B cell (primary cell): ENCODE results near the gene SCN4A. TPM values are rescaled to one million over a fixed set of nuclear protein-coding genes. Genes with fewer than 3 reads are reported as not detected.

Experiments used
- ATAC-seq: fragments of 200-7000 bp; cut with Tn5 transposase; one replicate; pipeline ENCODE4 v1.10.0; 2021; ENCODE audit warnings: low read depth, mild to moderate bottlenecking, moderate number of reproducible peaks, moderate library complexity
- CTCF ChIA-PET: fragments of 350-600 bp; sonication (Branson Sonifier 250); formaldehyde crosslinking; loops from one replicate; lab custom pipeline; 2021; ENCODE audit warnings: antibody characterized with exemption, inconsistent platforms; lab: Charles Lee
- POLR2A ChIA-PET: fragments of 350-600 bp; sonication (Branson Sonifier 250); formaldehyde crosslinking; loops from one replicate; lab custom pipeline; 2021; ENCODE audit warnings: antibody characterized with exemption; lab: Charles Lee
- DNase-seq: peaks from one replicate; pipeline ENCODE4 v3.0.0; 2013
- H2AFZ ChIP-seq: 2 replicates; pipeline ENCODE4 v1.6.1; 2012; ENCODE audit warnings: mild to moderate bottlenecking, low read depth, low read length; ENCODE audit not compliant: insufficient read depth, poor library complexity, severe bottlenecking
- H3K27ac ChIP-seq, 2 donors: 1 replicate in 1 of 2; 2 replicates in 1 of 2; pipeline ENCODE4 v1.5.1; 2012 to 2013; ENCODE audit warnings: low read length in 2 of 2, mild to moderate bottlenecking in 2 of 2, moderate library complexity in 1 of 2
- H3K27me3 ChIP-seq, 4 experiments: fragments of 200-600 bp in 1 of 4; sonication (generic) in 1 of 4; replicated peaks in 1 of 4; 1 replicate in 2 of 4; 2 replicates in 2 of 4; pipeline versions ENCODE4 v1.6.1 to v1.7.0; 2013 to 2016; ENCODE audit warnings: low read length in 3 of 4, mild to moderate bottlenecking in 2 of 4, mixed read lengths in 1 of 4, moderate library complexity in 1 of 4; ENCODE audit not compliant: insufficient read depth in 4 of 4, control insufficient read depth in 3 of 4; ENCODE audit errors: control extremely low read depth in 1 of 4
- H3K36me3 ChIP-seq, 2 experiments: replicated peaks in 1 of 2; 1 replicate in 1 of 2; 2 replicates in 1 of 2; pipeline versions ENCODE4 v1.6.1 to v1.7.1; 2013; ENCODE audit warnings: low read length in 1 of 2; ENCODE audit not compliant: insufficient read depth in 2 of 2, control insufficient read depth in 1 of 2; ENCODE audit errors: control extremely low read depth in 1 of 2, extremely low read depth in 1 of 2
- H3K4me1 ChIP-seq, 2 donors: fragments of 200-600 bp in 1 of 2; sonication (generic) in 1 of 2; 1 replicate in 1 of 2; 2 replicates in 1 of 2; pipeline versions ENCODE4 v1.5.1 to v1.6.1; 2013 to 2017; ENCODE audit warnings: low read length in 2 of 2; ENCODE audit not compliant: control insufficient read depth in 2 of 2, insufficient read depth in 2 of 2
- H3K4me2 ChIP-seq: replicated peaks from 2 replicates; pipeline ENCODE3; 2012; ENCODE audit warnings: mild to moderate bottlenecking, low read depth, low read length; ENCODE audit not compliant: poor library complexity, severe bottlenecking
- H3K4me3 ChIP-seq, 5 experiments: fragments of 200-600 bp in 1 of 5; sonication (generic) in 1 of 5; 1 replicate in 3 of 5; 2 replicates in 2 of 5; pipeline versions ENCODE4 v1.5.1 to v1.7.0; 2011 to 2016; ENCODE audit warnings: low read length in 4 of 5, mild to moderate bottlenecking in 4 of 5, low read depth in 2 of 5, control low read depth in 1 of 5, moderate library complexity in 1 of 5; ENCODE audit not compliant: insufficient read depth in 1 of 5; ENCODE audit errors: control extremely low read depth in 1 of 5, extremely low read depth in 1 of 5
- H3K79me2 ChIP-seq: fragments of 200-600 bp; sonication (generic); one replicate; pipeline ENCODE4 v1.6.0; 2016; ENCODE audit warnings: low read length; ENCODE audit not compliant: control insufficient read depth, insufficient read depth
- H3K9ac ChIP-seq: fragments of 200-600 bp; sonication (generic); 2 replicates; pipeline ENCODE4 v1.6.1; 2017; ENCODE audit warnings: mild to moderate bottlenecking, low read length, moderate library complexity
- H3K9me3 ChIP-seq, 3 donors: one replicate each; pipeline versions ENCODE4 v1.6.1 to v1.7.1; 2013; ENCODE audit warnings: low read length in 2 of 3; ENCODE audit not compliant: control insufficient read depth in 2 of 3, insufficient read depth in 1 of 3; ENCODE audit errors: control extremely low read depth in 1 of 3
- H4K20me1 ChIP-seq: 2 replicates; pipeline ENCODE4 v1.6.0; 2012; ENCODE audit warnings: mild to moderate bottlenecking, low read length; ENCODE audit not compliant: insufficient read depth, control insufficient read depth, poor library complexity, severe bottlenecking
- H3K27ac Mint-ChIP-seq: one replicate; pipeline ENCODE4 v1.8.0; 2021; ENCODE audit warnings: mixed read lengths
- H3K27me3 Mint-ChIP-seq: one replicate; pipeline ENCODE4 v1.8.0; 2021; ENCODE audit warnings: mixed read lengths
- H3K4me1 Mint-ChIP-seq: one replicate; pipeline ENCODE4 v1.8.0; 2021; ENCODE audit warnings: mixed read lengths
- H3K4me3 Mint-ChIP-seq: one replicate; pipeline ENCODE4 v1.8.0; 2021; ENCODE audit warnings: mixed read lengths
- H3K9me3 Mint-ChIP-seq: one replicate; pipeline ENCODE4 v1.8.0; 2022; ENCODE audit warnings: mixed read lengths; ENCODE audit not compliant: insufficient read depth
- EZH2 ChIP-seq: IDR thresholded peaks from 2 replicates; pipeline ENCODE4 v1.6.1; 2012; ENCODE audit warnings: borderline replicate concordance, low read depth, mild to moderate bottlenecking, moderate library complexity, low read length; ENCODE audit not compliant: insufficient read depth, poor library complexity, severe bottlenecking
- WGBS: methylation state at CpG from one replicate; pipeline ENCODE4 v1.1.5; 2013; ENCODE audit warnings: missing lambda C conversion rate; ENCODE audit not compliant: insufficient coverage; 5-methylcytosine and 5-hydroxymethylcytosine counted together
- intact Hi-C: fragments of 100-400 bp; cut with micrococcal nuclease; formaldehyde crosslinking; loops from one replicate; pipeline ENCODE4 v1.10.0; 2022
- polyA plus RNA-seq: library from polyadenylated mRNA; depleted of rRNA; stranded (reverse); fragments of >200 nt; gene quantifications from 2 replicates; pipeline ENCODE4 v1.2.3, GENCODE V29; 2012
- total RNA-seq, 2 donors: library from RNA; stranded (reverse); fragments of 120-200 nt in 1 of 2; gene quantifications; 1 replicate in 1 of 2; 2 replicates in 1 of 2; pipeline versions ENCODE4 v1.2.3 to v1.2.4, GENCODE V29; 2013 to 2022
- TF ChIP-seq, protein P1 (sequence below): fragments of 200-600 bp; IDR thresholded peaks from one replicate; pipeline ENCODE4 v1.8.0; 2022; ENCODE audit warnings: antibody characterized with exemption, mild to moderate bottlenecking

The SCN4A gene
- total and polyA plus RNA-seq, 2 donors (not counting 1 experiment from before 2014, with no cell fraction given) = 1.1 to 1.4 TPM

DNA sequence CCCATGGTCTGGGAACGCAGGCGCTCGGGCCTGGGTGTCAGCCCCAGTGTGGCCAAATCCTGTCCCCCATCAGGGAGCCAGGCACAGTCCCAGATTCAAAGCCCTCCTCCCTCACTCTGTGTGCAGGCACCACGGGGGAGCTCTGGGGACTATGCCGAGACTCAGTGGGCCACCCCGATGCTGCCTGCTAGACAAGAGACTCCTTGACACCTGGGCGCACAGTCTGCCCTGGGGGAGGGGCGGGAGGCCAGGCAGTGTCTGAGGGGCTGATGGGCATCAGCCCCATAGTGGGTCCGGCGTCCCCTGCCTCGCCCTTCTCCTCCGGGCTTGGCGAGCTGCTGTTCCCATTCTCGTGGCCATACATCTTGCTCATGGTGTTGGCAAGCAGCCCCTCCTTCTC, 32.1 kb downstream of the SCN4A start:
- H3K9ac ChIP-seq = no peak overlapping the region
- H3K79me2 ChIP-seq = peaks cover 24% of the 10 kb centered on the region
- H3K4me2 ChIP-seq = no peak overlapping the region
- H3K4me3 ChIP-seq = no peak overlapping the region
- peaks cover 36 to 55% of the 10 kb centered on the region in 2 donors for H3K4me1 ChIP-seq
- WGBS = 94% methylated on average over 14 of the region's 14 CpGs
- ChIA-PET POLR2A (interaction anchor here (1.1 to 2.3 kb wide), 3 partner anchors 9 to 21 kb away, joined by 4 to 12 read pairs (median 7); partner anchors contain the start of gene CD79B), CTCF (interaction anchor here (1.4 to 3.9 kb wide), 4 partner anchors 8 to 85 kb away, joined by 4 to 27 read pairs (median 7); partner anchors contain the start of gene CD79B)
- intact Hi-C loops = no loop called here
- H3K9me3 ChIP-seq = peaks cover 0 to 21% (median 6%) of the 10 kb centered on the region in 3 donors
- H3K27ac ChIP-seq = no peak overlapping the region
- H3K27ac Mint-ChIP-seq = peak overlapping the region; percentile 46
- H3K4me1 Mint-ChIP-seq = peaks cover 62% of the 10 kb centered on the region
- DNase-seq (no peak), ATAC-seq (no peak)
- H3K9me3 Mint-ChIP-seq = no peaks in the 10 kb centered on the region
- no peaks in the 10 kb centered on the region for H3K27me3 ChIP-seq
- no peaks in the 10 kb centered on the region for H3K36me3 ChIP-seq
- H3K4me3 Mint-ChIP-seq = no peak overlapping the region
- no peaks in the 10 kb centered on the region for H3K27me3 Mint-ChIP-seq
- no peak overlapping the region for H2AFZ ChIP-seq
- H4K20me1 ChIP-seq = no peaks in the 10 kb centered on the region
- TF ChIP-seq EZH2 = no peak
- TF ChIP-seq, protein P1, sequence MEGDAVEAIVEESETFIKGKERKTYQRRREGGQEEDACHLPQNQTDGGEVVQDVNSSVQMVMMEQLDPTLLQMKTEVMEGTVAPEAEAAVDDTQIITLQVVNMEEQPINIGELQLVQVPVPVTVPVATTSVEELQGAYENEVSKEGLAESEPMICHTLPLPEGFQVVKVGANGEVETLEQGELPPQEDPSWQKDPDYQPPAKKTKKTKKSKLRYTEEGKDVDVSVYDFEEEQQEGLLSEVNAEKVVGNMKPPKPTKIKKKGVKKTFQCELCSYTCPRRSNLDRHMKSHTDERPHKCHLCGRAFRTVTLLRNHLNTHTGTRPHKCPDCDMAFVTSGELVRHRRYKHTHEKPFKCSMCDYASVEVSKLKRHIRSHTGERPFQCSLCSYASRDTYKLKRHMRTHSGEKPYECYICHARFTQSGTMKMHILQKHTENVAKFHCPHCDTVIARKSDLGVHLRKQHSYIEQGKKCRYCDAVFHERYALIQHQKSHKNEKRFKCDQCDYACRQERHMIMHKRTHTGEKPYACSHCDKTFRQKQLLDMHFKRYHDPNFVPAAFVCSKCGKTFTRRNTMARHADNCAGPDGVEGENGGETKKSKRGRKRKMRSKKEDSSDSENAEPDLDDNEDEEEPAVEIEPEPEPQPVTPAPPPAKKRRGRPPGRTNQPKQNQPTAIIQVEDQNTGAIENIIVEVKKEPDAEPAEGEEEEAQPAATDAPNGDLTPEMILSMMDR = no peak

DNA sequence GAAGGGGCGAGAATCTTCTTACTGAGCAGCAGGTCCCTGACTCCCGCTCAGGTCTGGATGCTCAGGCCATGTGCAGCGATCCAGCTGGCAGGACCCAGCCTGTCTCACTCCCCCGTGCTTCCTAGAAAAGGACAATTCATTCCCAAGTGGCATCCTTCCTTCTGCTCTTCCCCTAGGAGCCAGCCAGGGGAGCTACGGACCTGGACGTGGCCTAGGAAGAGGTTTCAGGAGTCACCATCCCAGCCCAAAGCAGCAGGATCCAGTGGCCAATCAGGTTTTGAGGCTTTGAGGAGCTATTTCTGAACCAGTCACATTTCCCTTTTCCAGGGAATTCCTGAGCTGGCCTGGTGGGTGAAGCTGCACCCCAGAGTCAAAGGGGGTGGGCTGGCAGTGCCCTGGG, 32.8 kb downstream of the SCN4A start:
- Histone ChIP-seq H3K79me2 (peaks cover 31% of the 10 kb centered on the region), H3K27me3 (no peaks in the 10 kb centered on the region), H3K4me1 (peaks cover 36 to 55% of the 10 kb centered on the region in 2 donors), H2AFZ (no peak overlapping the region), H3K36me3 (no peaks in the 10 kb centered on the region), H3K4me3 (no peak overlapping the region), H4K20me1 (no peaks in the 10 kb centered on the region), H3K9ac (no peak overlapping the region), H3K27ac (no peak overlapping the region), H3K9me3 (peaks cover 0 to 26% (median 6%) of the 10 kb centered on the region in 3 donors), H3K4me2 (no peak overlapping the region)
- Mint-ChIP-seq H3K4me1 (peaks cover 62% of the 10 kb centered on the region), H3K27ac (peak overlapping the region; percentile 62), H3K9me3 (no peaks in the 10 kb centered on the region), H3K27me3 (no peaks in the 10 kb centered on the region), H3K4me3 (no peak overlapping the region)
- DNase-seq (no peak), ATAC-seq (no peak)
- ChIA-PET CTCF (interaction anchor here (0.9 to 3.9 kb wide), 5 partner anchors 14 to 86 kb away, joined by 3 to 27 read pairs (median 4); no protein-coding TSS in a partner anchor), POLR2A (interaction anchor here (1.1 to 2.3 kb wide), 3 partner anchors 8 to 20 kb away, joined by 3 to 12 read pairs (median 7); partner anchors contain the start of gene CD79B)
- intact Hi-C loops = no loop called here
- WGBS = over 99% methylated on average over 6 of the region's 6 CpGs
- TF ChIP-seq EZH2 = no peak
- TF ChIP-seq, protein P1 = no peak
